Activated naive CD4-positive, alpha-beta T cell treated with anti-CD3 and anti-CD28 coated beads, Interleukin-2, amount 50 U/mL, for 72 hours (primary cell): Measurements from ENCODE around the gene UBE2D4. TPM values are rescaled to one million over a fixed set of nuclear protein-coding genes. Genes with fewer than 3 reads are reported as not detected.
"Not testable (repeated sequence)": the region's sequence is repeated elsewhere in the genome, so short reads cannot be mapped to it uniquely, and the experiment has no call there.

ENCODE experiments used
- ATAC-seq, 2 donors: fragments of 150-1000 bp; cut with Tn5 transposase; 2 replicates each; pipeline ENCODE4 v1.10.0; 2021; ENCODE audit warnings: mild to moderate bottlenecking in 2 of 2, moderate library complexity in 2 of 2
- DNase-seq, 2 donors: peaks; one replicate each; pipeline ENCODE4 v3.0.0; 2021 to 2022; ENCODE audit warnings: low spot score in 2 of 2
- H3K27ac Mint-ChIP-seq, 2 donors: one replicate each; pipeline ENCODE4 v1.8.0; 2022; ENCODE audit warnings: mild to moderate bottlenecking in 2 of 2, mixed read lengths in 2 of 2
- H3K36me3 Mint-ChIP-seq, 2 donors: one replicate each; pipeline ENCODE4 v1.8.0; 2022; ENCODE audit warnings: mixed read lengths in 2 of 2
- H3K9me3 Mint-ChIP-seq, 2 donors: one replicate each; pipeline ENCODE4 v1.8.0; 2022; ENCODE audit warnings: mixed read lengths in 2 of 2
- total RNA-seq, 2 donors: library from RNA; stranded (reverse); gene quantifications; one replicate each; pipeline ENCODE4 v1.2.3, GENCODE V29; 2022

The UBE2D4 gene
- total RNA-seq: 1 to 10 TPM; 3.3 to 7.5 TPM

DNA sequence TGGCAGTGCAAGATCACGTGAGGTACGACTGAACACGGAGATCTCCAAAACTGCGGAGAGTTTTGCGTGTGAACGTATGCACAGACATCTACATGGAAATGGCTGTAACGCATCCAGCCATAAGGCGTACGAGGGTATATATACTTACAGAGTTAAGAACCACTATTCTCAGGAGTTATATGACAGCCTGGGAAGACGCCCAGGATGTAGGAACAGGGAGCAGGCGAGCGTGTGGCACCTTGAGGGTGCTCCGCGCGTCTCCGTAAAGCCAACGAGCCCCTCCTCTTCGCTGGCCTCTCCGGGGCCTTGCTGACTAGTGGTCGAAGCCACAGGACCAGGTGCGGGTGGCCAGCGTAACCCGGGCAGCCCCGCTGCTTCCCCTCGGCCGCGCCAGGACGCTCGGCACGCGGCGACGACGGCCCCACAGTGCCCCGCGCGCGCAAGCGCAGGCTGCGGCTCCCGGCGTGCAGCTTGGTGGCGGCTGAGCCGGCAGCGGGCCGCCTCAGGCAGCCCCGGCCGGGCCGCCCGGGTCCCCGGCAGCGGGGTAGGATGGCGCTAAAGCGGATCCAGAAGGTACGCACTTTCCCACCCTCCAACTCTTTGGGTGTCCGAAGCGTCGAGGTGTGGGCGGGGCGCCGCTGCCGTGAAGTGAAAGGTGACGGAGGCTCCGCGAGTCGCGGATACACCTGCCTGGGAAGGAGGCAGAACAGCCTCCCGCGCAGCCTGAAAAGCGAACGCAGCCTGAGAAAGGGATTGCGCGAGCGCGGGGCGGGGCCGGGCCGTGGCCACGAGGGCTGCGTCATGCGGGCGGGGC is at the start of gene UBE2D4:
UBE2D4 (plus strand) TSS at position 453 of the 814 bp plus-strand sequence; CDS start at position 550, 97 bp downstream.
- H3K36me3 Mint-ChIP-seq: peaks cover 12 to 22% of the 10 kb centered on the region in 2 donors
- peaks cover 0 to 8% of the 10 kb centered on the region in 2 donors for H3K9me3 Mint-ChIP-seq
- DNase-seq: peak; percentile 90 to 91
- peak; percentile 94 to 96 for ATAC-seq
- peak within 1 kb of the TSS; percentile 86 to 90 for H3K27ac Mint-ChIP-seq

DNA sequence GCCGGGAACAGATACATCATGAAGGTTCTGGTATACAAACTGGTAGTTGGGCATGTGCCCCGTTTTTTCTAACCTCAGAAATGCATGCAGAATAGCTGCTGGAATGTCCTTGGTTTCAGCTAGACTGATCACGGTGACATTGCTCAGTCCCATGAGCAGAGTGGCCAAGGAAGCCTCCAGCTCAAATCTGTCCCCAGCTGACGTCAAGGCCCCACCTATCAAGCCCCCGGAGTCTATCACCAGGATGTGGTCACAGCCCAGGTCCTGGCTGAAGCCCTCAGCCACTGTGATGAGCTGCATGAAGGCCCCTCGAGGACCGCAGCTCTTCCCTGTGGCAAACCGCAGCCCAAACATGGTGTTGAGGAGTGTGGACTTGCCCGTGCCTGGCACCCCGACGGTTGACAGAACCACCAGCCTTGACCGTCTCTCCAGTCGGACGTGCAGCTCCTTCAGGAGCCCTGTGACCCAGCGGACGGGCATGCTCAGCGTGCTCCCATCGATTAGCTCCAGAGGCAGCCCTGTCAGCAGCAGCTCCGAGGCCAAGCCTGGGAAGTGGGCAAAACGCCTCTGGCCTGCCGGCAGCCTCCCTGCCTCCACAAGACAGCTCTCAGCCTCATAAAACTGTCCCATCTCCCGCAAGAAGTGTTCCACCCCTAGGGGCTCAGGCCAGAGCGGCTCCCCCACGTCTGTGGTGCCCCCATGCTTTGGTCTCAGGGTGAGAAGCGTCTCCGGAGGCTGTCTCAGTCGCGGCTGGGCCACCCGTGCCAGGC is 49.1 kb upstream of the UBE2D4 start:
- no peaks in the 10 kb centered on the region for H3K9me3 Mint-ChIP-seq
- no peak for ATAC-seq
- DNase-seq: no peak

DNA sequence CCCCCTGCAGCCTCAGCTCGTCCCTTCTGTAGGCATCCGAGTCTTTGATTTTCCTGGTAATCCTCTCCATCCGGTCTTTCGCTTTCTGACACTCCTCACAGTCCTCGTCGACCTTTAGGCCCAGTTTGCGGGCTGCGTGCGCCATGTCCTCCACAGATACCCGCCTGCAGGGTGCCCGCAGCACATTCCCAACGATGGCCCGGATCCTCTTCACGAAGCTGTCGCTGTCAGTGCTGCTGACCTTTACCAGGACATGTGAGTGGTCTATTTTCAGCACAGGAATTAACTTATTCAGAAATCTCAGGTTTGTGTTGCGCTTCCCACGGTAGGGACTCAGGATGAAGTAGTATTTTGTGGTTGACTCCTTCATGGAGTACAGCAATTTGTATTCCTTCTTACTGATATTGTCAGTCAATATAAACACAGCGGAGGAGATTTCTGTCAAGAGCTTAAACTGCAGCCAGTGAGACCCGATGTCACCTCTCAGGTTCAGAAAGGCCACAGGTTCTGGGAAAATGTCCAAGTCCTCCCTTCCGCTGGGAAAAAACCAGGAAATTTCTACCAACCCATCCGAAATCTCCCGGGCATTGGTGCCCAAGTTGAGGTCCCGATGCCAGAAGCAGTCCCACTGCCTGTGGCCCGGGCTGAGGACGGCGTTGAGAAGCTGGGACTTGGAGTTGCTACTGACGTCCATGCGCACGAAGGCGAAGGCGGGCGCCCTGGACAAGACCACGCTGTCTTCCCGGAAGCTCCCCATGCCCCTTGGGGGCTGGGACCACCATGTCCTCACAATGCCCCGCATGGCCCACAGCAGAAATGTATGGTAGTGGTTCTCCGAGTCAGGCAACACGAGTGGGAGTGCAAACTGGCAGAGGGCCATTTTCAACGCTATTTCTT is 48.0 kb upstream of the UBE2D4 start:
- Mint-ChIP-seq H3K27ac (peak overlapping the region in 1 of 2 donors; percentile 29), H3K9me3 (no peaks in the 10 kb centered on the region), H3K36me3 (peaks cover 0 to 11% of the 10 kb centered on the region in 2 donors)
- DNase-seq (no peak), ATAC-seq (no peak)

More for the DNA sequence above, 49.1 kb upstream of the UBE2D4 start:
- H3K27ac Mint-ChIP-seq: peak overlapping the region in 1 of 2 donors; percentile 24
- H3K36me3 Mint-ChIP-seq: peaks cover 0 to 11% of the 10 kb centered on the region in 2 donors

DNA sequence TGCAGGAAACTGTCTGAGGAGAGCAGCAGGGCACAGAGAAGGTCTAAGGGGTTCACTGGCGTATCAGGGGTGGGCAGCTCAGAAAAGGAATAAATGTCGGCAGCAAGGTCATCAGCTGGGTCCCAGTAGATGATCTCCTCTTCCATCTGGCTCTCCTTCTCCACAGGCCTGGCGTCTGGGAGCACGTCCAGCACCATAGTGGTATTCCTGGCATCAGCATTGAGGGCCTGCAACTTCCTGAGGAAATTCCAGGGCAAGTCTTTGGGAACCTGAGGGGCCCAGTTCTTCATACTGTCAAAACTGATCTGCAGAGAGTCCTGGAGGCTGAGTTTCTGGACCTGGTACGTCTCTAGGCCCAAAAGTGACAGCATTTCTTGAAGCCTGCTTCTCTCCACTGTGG is 47.4 kb upstream of the UBE2D4 start:
- ATAC-seq (no peak), DNase-seq (no peak)
- H3K9me3 Mint-ChIP-seq: no peaks in the 10 kb centered on the region
- H3K36me3 Mint-ChIP-seq: peaks cover 4 to 11% of the 10 kb centered on the region in 2 donors
- peak overlapping the region; percentile 29 to 72 for H3K27ac Mint-ChIP-seq

DNA sequence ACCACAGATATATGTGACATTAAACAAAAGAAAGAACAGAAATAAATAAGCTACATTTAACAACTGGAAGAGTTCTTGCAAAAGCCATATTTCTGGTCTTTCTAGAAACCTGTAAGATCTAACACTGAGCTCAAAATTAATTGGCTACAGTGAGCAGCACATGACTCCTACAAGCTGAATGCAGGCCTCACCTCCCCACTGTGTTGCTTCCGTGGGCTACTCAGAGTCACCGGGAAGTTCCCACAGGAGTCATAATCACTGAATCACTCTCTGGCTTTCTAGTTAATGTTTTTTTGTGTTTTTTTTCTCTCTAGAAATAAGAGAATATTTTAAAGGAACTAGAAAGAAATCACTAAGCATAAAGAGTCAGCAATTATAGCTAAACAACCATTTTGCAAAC is 46.8 kb upstream of the UBE2D4 start:
- peaks cover 7 to 11% of the 10 kb centered on the region in 2 donors for H3K36me3 Mint-ChIP-seq
- ATAC-seq (peak; percentile 35 to 84), DNase-seq (no peak)
- H3K9me3 Mint-ChIP-seq: no peaks in the 10 kb centered on the region
- peak overlapping the region; percentile 29 to 72 for H3K27ac Mint-ChIP-seq

DNA sequence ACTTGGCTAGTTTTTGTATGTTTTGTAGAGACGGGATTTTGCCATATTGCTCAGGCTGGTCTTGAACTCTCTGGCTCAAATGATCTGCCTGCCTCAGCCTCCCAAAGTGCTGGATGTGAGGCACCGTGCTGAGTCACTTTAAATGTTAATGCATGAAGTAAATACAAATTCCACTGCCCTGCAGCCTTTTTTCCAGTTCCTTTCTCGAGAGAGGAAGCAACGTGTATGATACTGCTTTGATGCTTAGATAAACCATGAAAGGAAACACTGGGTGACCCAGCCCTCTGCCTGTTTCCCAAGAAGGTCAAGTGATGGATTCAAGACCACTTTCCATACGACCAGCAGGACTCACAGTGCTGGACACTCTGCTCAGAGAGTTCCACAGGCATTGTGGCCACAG is 45.6 kb upstream of the UBE2D4 start:
- ATAC-seq: no peak
- no peaks in the 10 kb centered on the region for H3K9me3 Mint-ChIP-seq
- H3K27ac Mint-ChIP-seq: no peak overlapping the region
- no peak for DNase-seq
- peaks cover 7 to 11% of the 10 kb centered on the region in 2 donors for H3K36me3 Mint-ChIP-seq

DNA sequence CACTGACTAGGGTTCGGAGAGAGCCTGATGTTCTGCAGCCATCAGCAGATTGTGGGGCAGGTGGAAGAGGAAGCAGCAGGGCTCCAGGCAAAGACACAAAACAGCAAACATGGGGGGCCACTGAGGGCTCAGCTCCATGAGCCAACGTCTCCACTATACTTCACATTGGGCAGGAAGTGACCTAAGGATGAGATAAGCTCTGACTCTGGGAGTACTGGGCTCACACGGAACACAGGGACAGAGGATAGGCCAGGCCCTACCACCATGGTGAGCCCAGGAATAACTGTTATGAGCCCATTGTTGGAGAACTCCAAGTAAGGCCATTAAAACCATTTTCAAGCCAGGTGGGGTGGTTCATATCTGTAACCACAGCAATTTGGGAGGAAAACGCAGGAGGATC is 42.0 kb upstream of the UBE2D4 start:
- no peak overlapping the region for H3K27ac Mint-ChIP-seq
- DNase-seq (no peak), ATAC-seq (no peak)
- peaks cover 0 to 7% of the 10 kb centered on the region in 2 donors for H3K36me3 Mint-ChIP-seq
- no peaks in the 10 kb centered on the region for H3K9me3 Mint-ChIP-seq

DNA sequence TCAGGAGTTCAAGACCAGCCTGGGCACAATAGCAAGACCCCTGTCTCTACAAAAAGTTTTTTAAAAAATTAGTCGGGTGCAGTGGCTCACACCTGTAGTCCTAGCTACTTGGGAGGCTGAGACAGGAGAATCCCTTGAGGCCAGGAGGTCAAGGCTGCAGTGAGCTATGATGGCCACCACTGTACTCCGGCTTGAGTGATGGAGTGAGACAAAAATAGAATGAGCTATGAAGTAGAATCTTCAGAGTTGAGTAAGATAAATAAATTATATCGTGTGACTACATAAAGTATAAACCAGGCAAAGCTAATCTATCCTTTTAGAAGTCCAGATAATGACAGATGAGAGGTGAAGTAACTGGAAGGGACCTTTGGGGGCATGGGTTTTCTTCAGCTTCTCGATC is 41.6 kb upstream of the UBE2D4 start:
- peaks cover 0 to 7% of the 10 kb centered on the region in 2 donors for H3K36me3 Mint-ChIP-seq
- H3K9me3 Mint-ChIP-seq: no peaks in the 10 kb centered on the region
- H3K27ac Mint-ChIP-seq: no peak overlapping the region
- no peak for DNase-seq
- ATAC-seq: no peak

DNA sequence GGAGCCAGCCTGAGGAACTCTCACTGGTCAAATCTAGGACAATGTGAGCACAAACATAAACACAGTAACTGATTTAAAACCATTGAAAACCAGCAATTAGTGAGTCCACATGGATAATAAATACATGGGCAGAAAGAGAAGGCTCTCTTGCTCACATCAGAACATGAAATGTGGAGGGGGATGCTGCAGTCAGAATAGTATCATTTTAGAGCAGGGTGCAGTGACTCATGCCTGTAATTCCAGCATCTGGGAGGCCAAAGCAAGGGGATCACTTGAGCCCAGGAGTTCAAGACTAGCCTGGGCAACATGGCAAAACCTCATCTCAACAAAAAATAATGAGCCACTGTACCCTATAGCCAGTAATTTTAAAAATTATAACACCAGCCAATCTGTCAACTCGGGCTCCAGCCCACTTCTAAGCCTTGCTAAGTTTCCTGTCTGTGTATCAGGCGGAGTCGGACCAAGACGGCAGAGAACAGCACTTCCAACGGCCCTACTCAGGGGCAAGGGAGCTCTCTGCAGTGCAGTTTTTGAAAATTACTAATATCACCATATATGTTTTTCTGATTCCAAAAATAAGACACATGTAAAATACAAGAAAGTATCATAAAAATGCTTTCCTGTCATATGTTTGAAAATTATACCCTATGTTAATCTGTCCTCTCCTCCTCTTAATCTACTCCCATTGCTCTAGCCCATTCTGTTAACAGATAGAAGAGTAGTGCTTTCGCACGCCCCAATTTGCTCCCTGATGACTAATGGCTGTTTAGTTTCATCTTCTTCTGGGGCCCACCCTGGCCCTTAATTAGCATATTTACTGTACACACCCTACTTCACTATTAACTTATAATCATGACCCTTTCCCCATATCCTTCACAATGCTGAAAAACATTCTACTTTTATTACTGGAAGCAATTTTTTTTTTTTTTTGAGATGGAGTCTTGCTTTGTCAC is 37.0 kb upstream of the UBE2D4 start:
- ATAC-seq (peak; percentile 54 to 57), DNase-seq (no peak)
- Mint-ChIP-seq H3K27ac (peak overlapping the region in 1 of 2 donors; percentile 1), H3K9me3 (no peaks in the 10 kb centered on the region), H3K36me3 (peaks cover 0 to 7% of the 10 kb centered on the region in 2 donors)

DNA sequence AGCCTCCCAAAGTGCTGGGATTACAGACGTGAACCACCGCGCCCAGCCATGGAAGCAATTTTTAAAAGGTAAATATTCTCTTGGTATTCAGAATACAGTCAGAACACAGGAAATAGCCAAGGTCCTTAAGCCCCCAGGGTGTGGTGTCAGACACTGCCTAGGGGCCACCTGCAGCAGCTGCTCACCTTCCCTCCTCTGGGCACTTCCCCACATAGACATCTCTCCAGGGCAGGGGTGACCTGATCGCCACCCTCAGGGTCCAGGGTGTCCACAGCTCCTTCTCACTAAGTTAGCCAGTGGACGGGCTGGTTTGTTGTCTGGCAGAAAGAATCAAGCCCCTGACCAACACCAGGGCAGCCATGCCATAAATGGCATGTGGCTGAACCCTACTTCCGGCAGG is 35.8 kb upstream of the UBE2D4 start:
- no peaks in the 10 kb centered on the region for H3K9me3 Mint-ChIP-seq
- ATAC-seq (no peak), DNase-seq (no peak)
- no peak overlapping the region for H3K27ac Mint-ChIP-seq
- H3K36me3 Mint-ChIP-seq: peaks cover 0 to 13% of the 10 kb centered on the region in 2 donors

DNA sequence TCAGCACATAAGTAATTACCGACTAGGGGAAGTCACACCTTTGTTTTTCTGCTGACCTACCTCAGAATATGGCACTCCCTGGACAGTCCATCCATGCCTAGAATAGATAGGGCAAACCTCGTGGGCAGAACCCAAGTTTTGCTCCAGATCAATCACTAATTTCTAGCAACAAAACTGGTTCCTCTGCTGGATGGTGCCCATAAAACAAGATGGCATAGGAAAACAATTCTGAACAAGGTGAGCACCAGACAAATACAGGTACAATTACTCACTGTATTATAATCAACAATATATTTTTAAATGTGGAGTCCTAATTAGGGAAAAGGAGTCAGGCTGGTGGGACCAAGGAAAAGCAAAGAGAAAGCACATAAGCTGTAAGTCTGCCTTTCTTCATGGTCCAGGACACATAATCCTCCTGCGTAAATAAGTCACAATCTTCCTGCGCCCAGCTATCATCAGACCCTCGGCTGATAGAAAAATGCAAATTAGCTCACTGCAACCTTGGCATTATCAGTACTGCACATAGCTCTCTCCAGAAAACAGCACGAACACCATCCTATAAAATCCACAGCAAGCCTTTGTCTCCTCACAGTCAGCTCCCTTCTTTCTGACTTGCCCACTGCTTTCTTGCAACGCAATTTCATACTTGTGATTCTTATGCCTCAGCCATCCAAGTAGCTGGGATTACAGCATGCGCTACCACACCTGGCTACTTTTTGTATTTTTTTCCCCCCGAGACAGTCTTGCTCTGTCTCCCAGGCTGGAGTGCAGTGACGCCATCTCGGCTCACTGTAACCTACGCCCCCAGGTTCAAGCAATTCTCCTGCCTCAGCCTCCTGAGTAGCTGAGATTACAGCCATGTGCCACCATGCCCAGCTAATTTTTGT is 34.9 kb upstream of the UBE2D4 start:
- DNase-seq (no peak), ATAC-seq (no peak)
- no peak overlapping the region for H3K27ac Mint-ChIP-seq
- no peaks in the 10 kb centered on the region for H3K9me3 Mint-ChIP-seq
- peaks cover 0 to 20% of the 10 kb centered on the region in 2 donors for H3K36me3 Mint-ChIP-seq

DNA sequence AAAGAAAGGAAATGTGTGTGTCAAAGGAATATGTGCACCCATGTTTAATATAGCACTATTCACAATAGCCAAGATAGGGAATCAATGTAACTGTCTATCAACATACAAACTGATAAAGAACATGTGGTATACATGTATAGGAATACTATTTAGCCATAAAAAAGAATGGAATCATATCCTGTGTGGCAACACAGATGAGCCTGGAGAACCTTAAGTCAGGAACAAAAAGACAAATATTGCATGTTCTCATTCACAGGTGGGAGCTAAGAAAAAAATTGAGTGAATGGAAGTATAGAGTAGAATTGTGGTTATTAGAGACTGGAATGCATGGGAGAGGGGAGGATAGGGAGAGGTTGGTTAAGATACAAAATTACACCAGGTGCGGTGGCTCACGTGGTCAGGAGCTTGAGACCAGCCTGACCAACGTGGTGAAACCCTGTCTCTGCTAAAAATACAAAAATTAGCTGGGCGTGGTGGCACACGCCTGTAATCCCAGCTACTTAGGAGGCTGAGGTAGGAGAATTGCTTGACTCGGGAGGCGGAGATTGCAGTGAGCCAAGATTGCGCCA is 30.3 kb upstream of the UBE2D4 start:
- DNase-seq (no peak), ATAC-seq (no peak)
- H3K27ac Mint-ChIP-seq: no peak overlapping the region
- no peaks in the 10 kb centered on the region for H3K9me3 Mint-ChIP-seq
- H3K36me3 Mint-ChIP-seq: peaks cover 0 to 13% of the 10 kb centered on the region in 2 donors

DNA sequence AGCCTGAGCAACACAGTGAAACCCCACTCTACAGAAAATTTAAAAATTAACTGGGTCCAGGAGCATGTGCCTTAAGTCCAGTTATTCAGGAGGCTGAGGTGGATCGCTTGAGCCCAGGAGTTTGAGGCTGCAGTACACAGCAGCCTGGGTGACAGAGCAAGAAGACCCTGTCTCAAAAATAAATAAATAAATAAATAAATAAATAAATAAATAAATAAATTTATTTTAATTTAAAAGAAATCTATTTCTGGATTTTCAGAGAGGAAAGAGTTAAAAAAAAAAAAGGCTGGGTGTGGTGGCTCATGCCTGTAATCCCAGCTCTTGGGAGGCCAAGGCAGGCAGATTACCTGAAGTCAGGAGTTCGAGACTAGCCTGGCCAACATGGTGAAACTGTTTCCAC is 27.7 kb upstream of the UBE2D4 start:
- H3K9me3 Mint-ChIP-seq, H3K27ac Mint-ChIP-seq, ATAC-seq, DNase-seq: not testable (repeated sequence)
- peaks cover 0 to 13% of the 10 kb centered on the region in 2 donors for H3K36me3 Mint-ChIP-seq

DNA sequence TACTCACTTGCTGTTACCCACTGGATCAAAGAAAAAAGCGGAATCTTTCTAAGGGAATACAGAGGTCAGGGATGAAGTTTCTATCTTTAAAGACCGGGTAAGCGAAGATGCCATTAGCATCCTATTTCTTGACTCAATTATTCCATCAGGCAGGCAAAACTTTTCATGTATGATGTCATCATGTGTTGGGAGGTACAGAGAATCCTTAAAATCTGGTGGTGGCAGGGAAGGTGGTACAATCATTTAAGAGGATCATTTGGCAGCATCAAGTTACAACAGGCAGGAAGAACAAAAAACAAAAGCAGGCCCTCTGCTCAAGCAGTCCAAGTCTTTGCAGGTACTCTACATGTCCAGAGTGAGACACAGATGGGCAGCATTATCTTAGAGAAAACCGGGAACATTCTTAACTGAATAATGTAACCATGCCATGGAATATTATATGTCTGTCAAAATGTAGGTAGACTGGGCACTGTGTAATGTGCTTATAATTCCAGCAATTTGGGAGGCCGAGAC is 23.6 kb upstream of the UBE2D4 start:
- no peak for ATAC-seq
- no peaks in the 10 kb centered on the region for H3K9me3 Mint-ChIP-seq
- peaks cover 0 to 5% of the 10 kb centered on the region in 2 donors for H3K36me3 Mint-ChIP-seq
- no peak overlapping the region for H3K27ac Mint-ChIP-seq
- DNase-seq: no peak
